ENCODE measurements around the gene TEX38.

- no peak for TF ChIP-seq CTCF (IDR thresholded peaks at IDR 0.05; ENCODE audit: low read depth, low read length, poor library complexity, severe bottlenecking)
- TF ChIP-seq EZH2phosphoT487 (IDR thresholded peaks at IDR 0.05; ENCODE audit: borderline replicate concordance, low read length) = no peak
Observed at GRCh38 chr1:46654012-46654411, 17.6 kb upstream of the TEX38 start.
